SK-N-SH treated with all-trans-retinoic acid at 6 μM for 48 hours (cell line): Measurements from ENCODE around the gene GRN.
"Not testable (repeated sequence)": the region's sequence is repeated elsewhere in the genome, so short reads cannot be mapped to it uniquely, and the experiment has no call there.

Experiments used
- PATZ1 ChIP-seq: fragments of 250-450 bp; sonication (Bioruptor Pico); IDR thresholded peaks from 2 replicates; pipeline ENCODE4 v1.8.0; 2020; ENCODE audit warnings: mild to moderate bottlenecking, moderate library complexity, borderline replicate concordance
- TOX ChIP-seq: fragments of 250-450 bp; sonication (Bioruptor Pico); IDR thresholded peaks from 2 replicates; pipeline ENCODE4 v1.8.0; 2021; ENCODE audit warnings: mild to moderate bottlenecking, moderate library complexity, borderline replicate concordance
- ZFP30 ChIP-seq: fragments of 450-650 bp; formaldehyde crosslinking; IDR thresholded peaks from 2 replicates; pipeline ENCODE4 v1.5.0; 2022; ENCODE audit warnings: mild to moderate bottlenecking, moderate library complexity

- TF ChIP-seq TOX (CRISPR knock-in tag); ZFP30 (CRISPR knock-in tag); PATZ1: not testable (repeated sequence)
These were observed 4.5 kb upstream of the GRN start for GRCh38 chr17:44340553-44340952.
